Stimulated activated CD8-positive, alpha-beta memory T cell treated with anti-CD3 and anti-CD28 coated beads, Interleukin-4, amount 100 ng/mL, for 48 hours (primary cell): ENCODE data around the gene CHCHD6.
"Not testable (repeated sequence)": the region's sequence is repeated elsewhere in the genome, so short reads cannot be mapped to it uniquely, and the experiment has no call there.

Source experiments
- DNase-seq: peaks from one replicate; pipeline ENCODE4 v3.0.0-alpha.2; 2020

CHCHD6 gene

DNA sequence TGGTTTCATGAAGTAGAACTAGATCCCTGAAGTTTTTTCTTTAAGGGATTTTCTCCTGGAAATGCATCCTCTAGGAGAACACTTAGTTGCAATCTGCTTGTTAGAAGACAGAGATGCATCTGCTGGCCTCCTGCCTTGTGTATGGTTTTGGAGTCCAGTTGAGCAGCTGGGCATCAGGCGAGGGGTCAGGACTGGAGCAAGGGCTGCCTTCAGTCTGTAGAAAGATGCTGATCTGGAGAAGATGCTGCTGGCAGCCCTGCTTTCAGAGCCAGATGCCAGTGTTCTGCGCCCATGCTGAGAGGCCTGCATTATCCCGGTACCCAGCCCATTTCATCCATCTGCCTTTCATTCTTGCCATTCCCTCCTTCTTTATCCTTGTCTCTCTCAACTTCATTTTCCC is 77.4 kb downstream of the CHCHD6 start:
- DNase-seq = no peak

DNA sequence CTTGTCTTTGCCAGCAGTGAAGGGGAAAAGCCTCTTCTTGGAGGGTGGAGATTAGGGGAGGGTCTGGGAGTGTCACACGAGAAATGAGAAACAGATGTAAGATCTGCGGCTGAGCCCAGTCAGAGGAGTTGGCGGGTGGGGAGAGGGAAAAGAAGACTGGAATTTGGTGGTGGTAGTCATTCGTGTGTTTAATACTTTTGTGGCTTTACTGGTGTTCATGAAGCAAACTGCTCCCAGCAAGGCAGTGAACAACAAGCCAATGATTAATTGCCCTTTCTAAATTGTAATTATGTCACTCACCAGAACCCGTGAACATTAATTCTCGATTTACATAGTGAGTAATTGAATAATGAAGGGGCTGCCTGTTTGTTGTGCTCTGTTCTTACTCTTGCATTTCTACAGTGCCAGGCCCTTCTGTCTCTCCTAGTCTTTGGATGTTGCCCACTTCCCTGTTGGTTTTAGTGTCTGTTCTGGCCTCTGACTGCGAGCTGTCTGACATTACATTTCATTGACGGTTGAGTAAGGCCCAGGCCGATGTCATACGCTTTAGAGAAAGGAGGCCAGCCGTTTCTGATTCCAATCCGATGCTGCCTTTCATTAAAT is 78.0 kb downstream of the CHCHD6 start:
- no peak for DNase-seq

DNA sequence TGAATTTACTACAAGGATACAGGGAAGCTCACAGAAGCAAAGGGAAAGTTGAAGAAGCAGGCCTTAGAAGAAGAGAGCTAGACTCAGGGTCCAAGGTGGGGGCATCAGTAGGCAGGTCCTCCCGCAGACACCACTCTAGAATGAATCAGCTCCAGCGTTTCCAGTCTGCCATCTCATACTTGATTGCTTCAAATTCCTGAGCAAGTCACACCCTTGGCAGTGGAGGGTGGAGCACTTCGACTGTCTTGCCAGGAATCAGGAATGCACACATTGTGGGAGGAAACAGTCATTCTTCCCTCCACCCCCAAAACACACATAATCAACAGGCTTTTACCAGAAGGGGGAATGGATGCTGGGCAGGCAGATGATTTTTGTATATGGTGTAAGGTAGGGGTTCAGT is 78.5 kb downstream of the CHCHD6 start:
- DNase-seq = no peak

DNA sequence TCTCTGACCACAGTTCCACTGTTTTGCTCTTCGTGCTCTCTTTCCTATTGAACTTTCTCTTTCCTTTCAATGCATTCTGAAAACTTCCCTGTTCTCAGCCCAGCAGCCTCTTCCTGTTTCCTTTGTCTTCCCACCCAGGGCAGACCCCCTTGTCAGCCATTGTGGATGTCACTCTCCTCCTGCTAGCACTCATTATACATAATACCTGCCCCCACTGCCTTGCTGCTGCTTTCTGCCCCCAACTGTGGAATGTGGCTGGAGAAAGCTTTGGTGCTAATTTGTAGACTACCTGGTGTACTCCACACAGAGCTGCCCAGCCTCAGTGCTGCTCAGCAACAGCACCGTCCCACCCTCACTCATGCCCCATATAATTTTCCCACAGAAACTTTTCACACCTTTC is 80.2 kb downstream of the CHCHD6 start:
- DNase-seq = no peak

DNA sequence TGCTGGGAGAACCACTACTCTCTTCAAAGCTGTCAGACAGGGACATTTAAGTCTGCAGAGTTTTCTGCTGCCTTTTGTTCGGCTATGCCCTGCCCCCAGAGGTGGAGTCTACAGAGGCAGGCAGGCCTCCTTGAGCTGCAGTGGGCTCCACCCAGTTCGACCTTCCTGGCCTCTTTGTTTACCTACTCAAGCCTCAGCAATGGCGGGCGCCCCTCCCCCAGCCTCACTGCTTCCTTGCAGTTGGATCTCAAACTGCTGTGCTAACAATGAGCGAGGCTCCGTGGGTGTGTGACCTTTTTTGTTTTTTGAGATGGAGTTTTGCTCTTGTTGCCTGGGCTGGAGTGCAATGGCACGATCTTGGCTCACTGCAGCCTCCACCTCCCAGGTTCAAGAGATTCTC is 87.3 kb downstream of the CHCHD6 start:
- not testable (repeated sequence) for DNase-seq

DNA sequence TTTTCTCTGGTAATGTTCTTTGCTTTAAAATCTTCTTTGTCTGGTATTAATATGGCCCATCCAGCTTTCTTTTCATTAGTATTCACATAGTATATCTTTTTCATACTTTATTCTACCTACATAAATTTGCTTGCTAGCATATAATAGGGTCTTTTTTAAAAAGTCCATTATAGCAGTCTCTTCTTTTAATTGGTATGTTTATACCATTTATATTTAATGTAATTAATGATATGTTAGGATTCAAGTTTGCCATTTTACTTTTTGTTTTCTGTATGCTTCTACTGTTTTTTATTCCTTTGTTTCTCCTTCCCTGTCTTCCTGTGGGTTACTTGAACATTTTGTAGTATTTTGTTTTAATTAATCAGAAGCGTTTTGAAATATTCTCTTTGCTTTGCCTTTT is 89.0 kb downstream of the CHCHD6 start:
- no peak for DNase-seq

DNA sequence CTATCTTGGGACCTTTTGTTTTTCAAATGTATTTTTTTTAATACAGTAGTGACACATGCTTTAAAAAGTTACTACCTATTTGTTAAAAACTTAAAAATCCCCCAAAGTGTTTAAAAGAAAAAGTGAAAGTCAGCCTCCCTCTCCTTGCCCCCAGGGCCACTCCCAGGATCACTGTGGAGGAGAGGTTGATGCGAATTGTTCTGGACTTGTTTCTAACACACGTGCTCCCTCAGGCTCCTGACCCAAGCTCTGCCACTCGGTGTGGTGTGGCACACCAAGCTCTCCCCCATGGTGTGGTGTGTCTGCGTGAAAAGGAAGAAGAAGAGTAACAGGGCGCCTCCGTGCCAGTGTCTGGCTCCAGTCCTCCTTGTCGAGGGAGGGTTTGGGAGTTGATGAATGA is 93.5 kb downstream of the CHCHD6 start:
- DNase-seq = no peak

DNA sequence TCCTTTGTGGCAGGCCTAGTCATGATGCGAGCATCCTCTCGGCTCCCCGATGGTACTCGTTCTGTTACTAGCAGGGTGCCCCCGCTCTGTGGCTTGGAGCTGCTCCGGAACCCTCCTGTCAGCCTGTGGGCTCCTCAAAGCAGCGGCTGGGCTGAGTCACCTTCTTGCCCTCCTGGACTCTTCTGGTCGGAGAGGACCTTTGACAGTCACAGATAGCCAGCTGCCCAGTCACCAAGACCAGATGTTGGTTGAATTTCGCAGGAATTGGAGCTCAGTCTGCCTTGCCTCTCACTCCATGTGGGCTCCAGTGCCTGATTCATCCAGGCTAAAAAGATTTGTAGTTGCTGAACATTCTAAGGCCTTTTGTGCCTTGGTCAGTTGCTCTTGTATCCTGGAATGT is 94.5 kb downstream of the CHCHD6 start:
- no peak for DNase-seq

DNA sequence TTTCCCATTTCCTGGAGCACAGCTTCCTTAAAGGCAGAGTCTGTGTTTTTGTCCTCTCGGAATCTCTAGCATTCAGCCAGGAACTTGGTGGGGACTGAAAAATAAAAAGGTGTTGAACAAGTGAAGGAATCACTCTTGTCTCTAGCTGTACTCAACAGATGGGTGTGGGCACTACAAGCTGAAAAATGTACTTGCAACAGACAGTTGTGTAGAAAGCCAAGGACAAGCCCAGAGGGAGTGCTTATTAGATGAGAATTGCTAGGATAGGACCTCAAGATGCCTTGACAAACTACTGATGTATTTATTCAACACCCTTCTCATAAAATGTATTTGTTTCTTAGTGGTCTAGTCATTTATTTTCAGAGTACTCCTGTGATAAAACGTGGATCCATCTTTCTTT is 95.1 kb downstream of the CHCHD6 start:
- DNase-seq = no peak

DNA sequence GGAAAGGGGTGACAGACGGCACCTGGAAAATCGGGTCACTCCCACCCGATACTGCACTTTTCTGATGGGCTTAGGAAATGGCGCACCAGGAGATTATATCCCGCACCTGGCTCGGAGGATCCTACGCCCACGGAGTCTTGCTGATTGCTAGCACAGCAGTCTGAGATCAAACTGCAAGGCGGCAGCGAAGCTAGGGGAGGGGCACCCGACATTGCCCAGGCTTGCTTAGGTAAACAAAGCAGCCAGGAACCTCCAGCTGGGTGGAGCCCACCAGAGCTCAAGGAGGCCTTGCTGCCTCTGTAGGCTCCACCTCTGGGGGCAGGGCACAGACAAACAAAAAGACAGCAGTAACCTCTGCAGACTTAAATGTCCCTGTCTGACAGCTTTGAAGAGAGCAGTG is 97.3 kb downstream of the CHCHD6 start:
- not testable (repeated sequence) for DNase-seq

DNA sequence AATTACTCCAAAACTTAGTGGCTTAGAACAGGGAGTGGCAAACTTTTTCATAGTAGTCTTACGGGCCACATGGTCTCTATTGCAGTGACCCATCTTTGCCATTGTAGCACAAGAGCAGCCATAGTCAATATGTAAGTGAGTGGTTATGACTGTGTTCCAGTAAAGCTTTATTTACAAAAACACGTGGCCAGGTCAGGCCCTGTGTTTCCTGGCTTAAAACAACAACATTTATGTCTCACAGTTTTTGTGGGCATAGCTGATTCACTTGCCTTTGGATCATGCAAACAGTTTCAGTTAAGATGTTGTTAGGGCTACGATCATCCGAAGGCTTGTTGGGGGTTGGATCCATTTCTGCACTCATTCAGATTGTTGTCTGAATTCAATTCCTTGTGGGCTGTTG is 103.8 kb downstream of the CHCHD6 start:
- no peak for DNase-seq

DNA sequence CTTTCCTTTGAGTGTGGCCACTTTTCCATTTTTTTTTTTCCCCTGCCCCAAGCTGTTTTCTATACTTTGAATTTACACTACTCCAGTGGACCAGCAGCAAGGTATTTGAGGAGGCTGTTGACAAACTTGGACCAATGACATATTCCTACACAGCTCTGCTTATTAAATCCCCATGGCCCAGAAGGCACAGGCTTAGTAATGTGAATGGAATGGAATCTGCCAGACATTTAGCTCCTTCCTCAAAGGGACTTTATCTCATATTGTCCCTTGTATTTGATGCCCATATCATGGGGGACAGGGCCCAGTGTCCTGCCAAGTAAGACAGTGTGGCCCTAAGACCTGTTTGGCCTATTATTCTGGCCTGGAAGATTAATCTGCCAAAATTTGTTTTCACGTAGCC is 107.5 kb downstream of the CHCHD6 start:
- no peak for DNase-seq

DNA sequence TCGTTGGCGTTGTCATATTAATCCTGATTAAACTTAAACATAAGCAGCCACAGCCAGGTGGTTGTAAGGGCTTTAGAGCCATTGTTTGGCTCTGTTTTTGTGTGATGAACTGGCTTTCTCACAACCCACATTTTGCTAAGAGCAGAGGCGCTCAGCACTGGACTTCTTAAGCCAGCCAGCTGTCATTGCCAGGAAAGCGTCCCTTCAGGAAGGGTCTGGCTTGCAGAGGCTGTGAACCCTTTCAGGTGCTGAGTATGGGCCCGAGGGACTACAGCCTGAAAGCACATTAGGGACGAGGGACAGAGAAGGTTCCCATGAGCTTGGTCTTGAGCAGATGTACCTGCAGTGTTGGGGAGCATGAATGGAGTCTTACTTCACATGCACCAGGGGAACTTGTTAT is 112.3 kb downstream of the CHCHD6 start:
- no peak for DNase-seq

DNA sequence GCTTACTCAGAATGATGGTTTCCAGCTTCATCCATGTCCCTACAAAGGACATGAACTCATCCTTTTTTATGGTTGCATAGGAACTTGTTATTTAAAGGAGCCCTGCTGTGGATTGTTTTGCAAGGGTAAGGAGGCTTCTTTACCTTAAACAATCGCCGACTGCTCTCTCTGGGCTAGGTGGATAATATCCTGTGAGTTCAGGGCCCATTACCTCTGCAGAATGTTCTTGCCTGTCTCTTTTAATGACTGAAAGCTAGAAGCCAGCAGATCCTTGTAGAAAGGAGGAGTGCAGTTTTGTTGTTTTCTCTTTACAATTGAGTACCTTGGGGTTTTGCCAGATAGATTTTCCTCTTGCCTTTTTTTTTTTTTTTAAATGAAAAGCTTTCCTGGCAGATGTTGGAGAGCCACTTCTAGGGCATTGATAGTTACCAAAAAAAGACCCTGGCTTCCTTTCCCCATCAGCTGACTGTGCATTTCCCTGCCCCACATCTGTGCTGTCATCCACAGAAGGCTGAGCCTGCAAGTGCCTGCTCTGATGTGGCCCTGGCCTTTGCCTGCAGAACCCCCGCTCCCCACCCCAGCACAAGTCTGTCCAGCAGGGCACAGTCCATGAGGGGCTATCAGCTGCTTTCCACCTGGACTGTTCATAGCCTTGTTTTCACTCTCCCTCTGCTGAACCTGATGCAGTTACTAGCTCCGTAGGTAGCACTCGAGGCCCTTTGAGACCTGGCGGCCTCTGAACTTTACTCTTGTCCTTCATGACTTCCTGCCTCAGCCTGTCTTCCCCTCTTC is 113.1 kb downstream of the CHCHD6 start:
- DNase-seq = no peak

DNA sequence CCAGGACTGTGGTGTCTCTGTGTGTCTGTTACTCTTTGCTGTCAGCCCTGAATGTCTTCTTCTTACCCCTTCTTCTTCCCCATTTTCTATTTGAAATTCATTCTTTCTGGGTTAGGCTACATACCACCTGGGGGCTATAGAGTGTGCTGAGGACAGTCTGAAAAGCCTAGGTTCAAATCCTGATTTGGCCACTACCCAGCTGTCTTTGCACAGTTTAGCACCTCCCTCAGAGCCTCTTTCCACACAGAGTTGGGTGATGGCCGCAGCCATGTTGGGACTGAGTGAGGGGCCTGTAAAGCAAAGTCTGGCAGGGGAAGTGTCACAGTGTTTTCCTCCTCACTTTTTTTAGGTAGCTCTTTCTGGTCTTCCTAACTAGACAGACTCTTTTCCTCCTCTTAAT is 113.7 kb downstream of the CHCHD6 start:
- DNase-seq = no peak

DNA sequence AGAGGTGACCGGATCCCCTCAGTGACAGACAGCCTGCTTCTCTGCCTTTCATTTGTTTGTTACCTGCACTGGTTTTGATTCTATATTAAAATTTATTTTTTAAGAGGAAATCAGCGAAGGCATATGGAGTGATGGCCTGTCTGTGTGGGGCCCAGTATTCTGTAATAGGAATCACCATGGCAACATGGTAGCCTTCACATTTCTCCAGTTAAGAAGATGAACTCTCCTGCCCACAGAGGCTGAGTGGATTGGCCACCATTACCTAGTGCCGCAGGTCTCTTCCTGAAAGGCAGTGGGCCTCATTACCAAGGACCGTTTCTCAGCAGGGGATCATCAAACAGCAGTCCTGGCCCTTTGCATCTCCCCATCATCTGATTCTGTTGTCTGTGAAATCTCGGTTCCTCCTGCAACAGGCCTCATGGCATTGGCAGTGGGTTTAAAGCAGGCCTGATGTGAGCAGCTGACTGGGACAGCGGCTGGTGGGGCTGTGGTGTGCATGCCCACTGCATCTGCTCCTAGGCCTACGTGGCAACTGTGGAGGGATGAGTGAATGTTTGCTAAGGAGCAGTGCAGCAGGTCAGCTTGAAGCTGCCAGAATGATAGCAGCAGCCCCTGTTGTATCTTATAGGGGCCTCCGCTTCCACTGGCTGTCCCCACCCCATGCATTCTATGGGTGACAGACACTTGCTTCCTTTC is 114.5 kb downstream of the CHCHD6 start:
- DNase-seq = no peak

DNA sequence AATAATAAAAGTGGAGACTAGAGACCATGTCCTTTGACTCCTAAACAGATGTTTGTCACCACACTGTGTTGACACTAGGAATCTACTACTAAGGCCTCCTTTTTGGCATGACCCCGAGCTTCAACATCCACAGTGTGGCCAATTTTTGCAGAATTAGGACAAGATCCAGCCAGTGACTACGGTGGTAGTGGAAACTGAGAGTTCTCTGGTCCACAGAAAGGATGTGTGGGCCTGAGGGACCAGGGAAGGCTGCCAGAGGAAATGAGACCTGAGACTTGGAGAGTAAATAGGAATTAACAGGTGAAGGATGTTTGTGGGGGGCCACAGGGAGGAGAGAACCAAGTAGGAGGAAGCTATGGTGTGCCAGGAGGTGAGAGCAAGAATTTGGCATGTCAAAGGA is 122.7 kb downstream of the CHCHD6 start:
- DNase-seq = no peak

DNA sequence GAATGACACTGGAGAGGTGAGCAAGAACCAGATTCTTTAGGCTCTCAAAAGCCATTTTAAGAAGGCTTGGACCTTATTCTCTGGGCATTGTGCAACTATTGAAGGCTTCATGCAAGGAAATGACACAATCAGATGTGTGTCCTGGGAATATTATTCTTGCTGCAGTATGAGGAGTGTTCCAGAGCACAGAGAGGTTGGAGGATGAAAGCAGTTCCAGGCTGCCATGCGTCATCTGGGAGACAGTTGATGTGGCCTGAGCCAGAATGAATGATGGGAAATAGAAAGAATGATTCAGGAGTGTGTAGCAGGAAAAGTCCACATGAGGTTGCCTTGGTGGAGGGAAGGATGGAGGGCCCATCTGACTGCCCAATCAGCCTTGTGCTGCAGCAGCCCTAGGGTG is 123.1 kb downstream of the CHCHD6 start:
- no peak for DNase-seq

DNA sequence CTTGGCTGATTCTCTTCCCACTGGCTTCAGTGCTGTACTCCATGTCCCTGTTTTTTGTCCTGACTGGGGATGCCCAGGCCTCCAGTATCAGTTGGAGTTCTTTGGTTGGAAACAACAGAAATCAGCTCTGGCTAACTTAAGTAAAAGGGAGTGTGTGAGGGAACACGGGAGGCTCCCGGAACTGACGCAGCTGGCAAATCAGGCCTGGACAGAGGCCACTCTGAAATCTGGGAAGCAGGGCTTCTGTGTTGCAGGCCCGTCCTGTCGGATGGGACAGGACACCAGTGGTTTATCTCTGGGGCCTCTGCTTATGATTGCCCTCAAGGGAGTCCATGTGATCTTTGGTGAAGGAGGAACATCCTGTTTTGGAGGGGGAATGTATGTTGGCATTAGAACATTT is 124.3 kb downstream of the CHCHD6 start:
- DNase-seq = no peak

DNA sequence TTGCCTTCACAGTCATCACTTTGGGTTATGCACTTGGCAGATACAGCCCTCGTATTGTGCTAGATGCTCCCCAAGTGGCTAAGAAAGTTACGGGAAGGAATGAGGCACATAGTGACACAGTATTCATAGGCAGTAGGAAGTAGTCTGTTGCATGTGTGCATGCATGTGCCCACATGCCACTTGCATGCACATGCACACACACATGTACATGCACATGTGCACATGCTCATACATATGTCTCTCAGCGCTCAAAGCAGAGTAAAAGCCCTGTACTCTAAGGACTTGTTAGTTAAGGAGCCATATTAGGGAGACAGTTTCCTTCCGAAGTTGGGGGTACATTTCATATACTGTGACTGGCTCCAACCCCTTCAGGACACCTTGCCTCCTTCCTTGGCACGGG is 128.9 kb downstream of the CHCHD6 start:
- DNase-seq = no peak

DNA sequence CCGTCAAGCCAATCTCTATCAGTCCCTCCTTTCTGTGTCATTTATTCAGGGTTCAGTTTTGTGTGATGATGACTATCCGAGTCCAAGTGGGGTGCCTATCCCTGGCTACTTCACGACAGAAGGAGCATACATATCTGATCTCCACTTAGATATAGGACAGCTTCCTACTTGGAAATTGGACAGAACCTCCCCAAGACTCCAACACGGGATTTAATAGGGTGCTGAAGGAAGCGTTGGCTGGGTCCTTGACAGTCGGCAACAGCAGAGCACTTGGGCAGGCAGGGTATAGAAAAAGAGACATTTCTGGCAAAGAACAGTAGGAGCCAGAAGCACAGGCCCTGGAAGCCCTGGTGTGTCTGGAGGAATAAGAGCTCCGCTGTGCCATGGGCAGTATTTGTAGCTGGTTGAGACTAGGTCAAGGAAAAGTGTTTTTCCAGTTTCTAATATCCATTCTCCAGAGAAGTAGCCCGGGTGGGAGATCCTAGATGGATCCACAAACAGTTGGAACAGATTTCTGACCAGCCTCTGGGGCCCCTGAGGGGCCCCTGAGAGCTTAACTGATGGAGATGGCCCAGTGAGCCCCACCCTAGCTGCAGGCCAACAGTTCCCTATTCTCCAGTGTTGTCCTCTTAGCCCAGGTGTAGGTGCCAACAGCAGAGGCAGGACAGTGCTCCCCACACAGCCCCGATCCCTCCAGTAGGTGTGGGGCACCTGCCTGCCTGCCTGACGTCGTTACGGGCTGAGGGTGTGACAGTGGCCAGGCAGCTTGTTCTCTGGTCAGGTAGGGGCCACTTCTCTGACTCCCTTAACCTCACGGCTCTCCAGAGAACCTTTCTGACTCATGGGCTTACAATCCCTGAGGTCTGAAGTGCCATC is 130.8 kb downstream of the CHCHD6 start:
- DNase-seq = no peak

DNA sequence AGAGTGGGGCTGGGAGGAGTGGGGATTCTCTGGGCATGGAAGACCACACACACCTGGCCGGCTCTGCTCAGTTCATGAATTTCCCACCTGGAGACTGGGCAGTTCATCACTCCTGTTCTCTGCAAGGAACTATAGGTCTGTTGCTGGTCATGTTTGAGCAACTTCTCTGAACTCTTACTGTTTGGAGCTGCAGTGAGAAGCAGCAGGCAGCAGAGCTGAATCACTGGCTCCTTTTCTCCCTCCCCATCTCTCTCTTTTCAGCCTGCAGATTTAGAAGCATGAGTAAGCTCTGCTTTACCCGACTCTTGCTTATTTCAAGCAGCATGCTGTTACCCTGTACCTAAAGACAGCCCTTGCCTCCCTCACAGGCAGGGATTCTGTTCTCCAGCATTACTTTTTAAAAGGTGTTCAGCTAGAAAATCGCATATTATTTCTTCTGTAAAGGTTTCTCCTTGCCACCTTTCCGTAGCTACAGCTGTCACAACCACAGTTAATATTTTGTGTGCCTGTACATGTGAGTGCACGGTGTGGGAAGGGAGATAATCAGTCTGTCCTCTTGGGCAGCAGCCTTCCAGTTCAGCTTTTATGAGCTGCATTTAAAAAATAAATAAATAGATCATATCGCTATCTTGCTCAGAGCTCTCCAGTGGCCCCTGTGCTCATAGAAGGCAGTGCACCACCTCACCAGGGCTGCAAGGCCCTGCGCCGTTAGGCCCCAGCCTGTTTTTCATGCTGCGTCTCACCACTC is 131.6 kb downstream of the CHCHD6 start:
- DNase-seq = no peak
